ENCODE results near the gene GPN3. TPM values are rescaled to one million over a fixed set of nuclear protein-coding genes. Genes with fewer than 3 reads are reported as not detected.

Gene GPN3
- total and polyA plus RNA-seq, 7 donors = 25.7 to 41.7 (median 29.4) TPM

DNA sequence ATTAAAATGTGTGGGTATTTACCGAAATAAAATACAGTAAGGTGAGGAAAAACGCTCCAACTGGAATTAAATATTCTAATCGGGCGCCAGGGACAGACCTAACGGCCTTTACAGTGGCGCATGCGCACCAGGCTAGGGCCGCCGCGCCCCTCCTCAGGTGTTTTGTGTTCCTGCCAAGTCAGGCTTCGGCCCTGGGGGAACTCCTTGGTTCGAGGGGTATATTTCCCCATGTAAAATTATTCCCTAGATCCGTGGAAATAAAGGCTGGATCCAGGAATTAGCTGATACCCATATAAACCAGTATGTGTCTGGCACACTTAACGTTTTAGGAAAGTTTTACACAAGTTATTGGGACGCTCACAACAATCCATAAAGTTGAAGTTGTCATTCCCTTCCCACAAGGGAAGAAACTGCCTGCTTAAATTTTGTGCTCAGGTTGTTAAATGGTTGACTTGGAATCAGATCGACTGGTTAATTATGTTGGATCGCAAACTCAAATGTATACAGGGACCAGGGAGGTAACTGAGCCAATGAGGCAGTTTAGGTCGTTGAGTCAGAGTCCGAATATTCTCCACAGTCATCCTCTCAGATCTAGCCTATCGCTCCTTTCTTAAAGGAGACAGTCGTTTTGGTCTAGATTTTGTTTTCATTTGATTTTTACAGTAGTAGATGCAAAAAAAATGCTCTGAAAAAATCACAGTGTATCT, 63.9 kb downstream of the GPN3 start:
- no peak for TF ChIP-seq CTCF (IDR thresholded peaks at IDR 0.05)
- 16 to 18% (median 17%) methylated on average over 21 of the region's 21 CpGs for WGBS, 3 donors
- ATAC-seq = peak; percentile 75 to 85 (median 83)
- Histone ChIP-seq H3K4me1 (peaks cover 6% of the 10 kb centered on the region), H3K27ac (peak overlapping the region; percentile 95), H3K27me3 (ENCODE audit: insufficient read depth in 3 of 3, low read length in 2 of 3) (no peaks in the 10 kb centered on the region), H3K4me3 (peak overlapping the region; percentile 96), H3K36me3 (ENCODE audit: insufficient read depth in 1 of 2, low read depth in 1 of 2) (peaks cover 0 to 25% of the 10 kb centered on the region in 2 donors), H3K9me3 (no peaks in the 10 kb centered on the region)
- peak; percentile 66 to 85 for DNase-seq
- intact Hi-C loops (cut with DNase I) = no loop called here

DNA sequence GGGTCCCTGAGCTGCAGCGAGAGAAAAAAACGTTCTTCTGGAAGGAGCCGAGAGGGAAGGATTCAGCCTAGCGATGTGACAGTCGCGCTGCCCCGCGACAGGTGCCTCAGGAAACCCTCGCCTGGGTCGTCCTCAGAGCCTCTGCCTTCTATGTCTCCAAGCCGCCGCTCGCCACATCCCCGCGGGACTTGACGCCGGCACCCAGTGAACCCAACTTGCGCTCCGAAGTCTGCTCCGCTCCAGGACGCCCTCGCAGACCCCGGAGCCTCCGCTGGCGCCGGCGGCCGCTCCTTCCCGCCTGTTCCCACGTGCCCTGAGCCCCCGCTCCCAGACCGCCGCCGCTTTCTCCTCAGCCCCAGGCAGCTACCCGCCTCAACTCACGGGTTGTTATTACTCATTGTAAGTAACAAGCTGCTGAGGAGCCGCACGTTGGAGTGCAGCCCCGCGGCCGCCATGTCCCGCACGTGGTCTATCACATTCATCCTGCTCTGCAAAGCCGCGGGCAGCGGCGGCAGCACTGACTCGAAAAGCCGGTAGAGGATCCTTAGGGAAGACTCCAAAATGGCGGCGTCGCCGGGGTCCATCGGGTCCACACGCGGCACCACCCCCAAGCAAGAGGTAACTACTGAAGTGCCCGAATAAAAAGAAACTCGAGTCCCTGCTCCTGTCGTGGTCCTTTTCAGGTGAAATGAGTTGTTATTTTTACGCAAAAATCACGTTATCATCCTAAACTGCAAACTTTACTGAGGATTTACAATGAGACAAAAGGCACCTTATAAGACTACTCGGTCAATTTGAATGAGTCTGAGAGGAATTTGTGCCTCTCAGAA, 64.7 kb downstream of the GPN3 start, which contains the start of gene ANAPC7:
ANAPC7 (minus strand) TSS at position 563 of the 830 bp plus-strand sequence; CDS start at position 482, 81 bp downstream.
- Histone ChIP-seq H3K27me3 (ENCODE audit: insufficient read depth in 3 of 3, low read length in 2 of 3) (no peaks in the 10 kb centered on the region), H3K9me3 (no peaks in the 10 kb centered on the region), H3K4me1 (peaks cover 6% of the 10 kb centered on the region), H3K27ac (peak within 1 kb of the TSS; percentile 95), H3K36me3 (ENCODE audit: insufficient read depth in 1 of 2, low read depth in 1 of 2) (peaks cover 0 to 32% of the 10 kb centered on the region in 2 donors), H3K4me3 (peak within 1 kb of the TSS; percentile 96)
- TF ChIP-seq CTCF (IDR thresholded peaks at IDR 0.05) = peak; percentile 3
- peak; percentile 91 to 97 for DNase-seq
- 0 to 1% (median 0%) methylated on average over 58 to 62 of the region's 62 CpGs for WGBS, 3 donors
- ATAC-seq = peak; percentile 98 to 99 (median 98)
- intact Hi-C loops (cut with DNase I) = no loop called here

Other genes with a start within 250 kb of the GPN3 start
- 1,000 to 10,000 TPM; 1,152 to 2,814 (median 1,810) TPM for gene ATP2A2, start 187.0 kb downstream of the GPN3 start, total RNA-seq
- gene ATP2A2, start 187.0 kb downstream of the GPN3 start, polyA plus RNA-seq = 1,000 to 10,000 TPM in 2 of 3 donors, 100 to 1,000 TPM in 1; 691 to 1,378 (median 1,014) TPM
- gene ANAPC7, start 64.5 kb downstream of the GPN3 start, total RNA-seq = 10 to 100 TPM; 31.9 to 43.9 (median 40.2) TPM
- gene ANAPC7, start 64.5 kb downstream of the GPN3 start, polyA plus RNA-seq = 10 to 100 TPM; 20.8 to 35.1 (median 24.0) TPM
- 10 to 100 TPM; 52.7 to 71.6 (median 59.7) TPM for gene ARPC3, start 17.9 kb downstream of the GPN3 start, total RNA-seq
- 100 to 1,000 TPM; 115 to 168 (median 143) TPM for gene ARPC3, start 17.9 kb downstream of the GPN3 start, polyA plus RNA-seq
- gene FAM216A, start 588 bp upstream of the GPN3 start, total RNA-seq = 1 to 10 TPM; 2.1 to 8.3 (median 3.4) TPM
- 1 to 10 TPM; 1.7 to 4.0 (median 3.1) TPM for gene FAM216A, start 588 bp upstream of the GPN3 start, polyA plus RNA-seq
- gene VPS29, start 33.9 kb upstream of the GPN3 start, total RNA-seq = 100 to 1,000 TPM in 3 of 4 donors, 10 to 100 TPM in 1; 70.4 to 136 (median 121) TPM
- 100 to 1,000 TPM; 168 to 216 (median 188) TPM for gene VPS29, start 33.9 kb upstream of the GPN3 start, polyA plus RNA-seq
- gene RAD9B, start 34.1 kb upstream of the GPN3 start, total RNA-seq = 1 to 10 TPM; 1.1 to 4.2 (median 1.4) TPM
- 1 to 10 TPM in 2 of 3 donors, under 1 TPM in 1; 0.77 to 3.8 (median 2.6) TPM for gene RAD9B, start 34.1 kb upstream of the GPN3 start, polyA plus RNA-seq
- gene PPTC7, start 115.1 kb upstream of the GPN3 start, total RNA-seq = 100 to 1,000 TPM in 2 of 4 donors, 10 to 100 TPM in 2; 61.1 to 213 (median 86.7) TPM
- gene PPTC7, start 115.1 kb upstream of the GPN3 start, polyA plus RNA-seq = 100 to 1,000 TPM in 1 of 3 donors, 10 to 100 TPM in 2; 54.6 to 134 (median 65.4) TPM
- gene TCTN1, start 145.9 kb upstream of the GPN3 start, total RNA-seq = 10 to 100 TPM in 3 of 4 donors, 1 to 10 TPM in 1; 8.6 to 23.5 (median 12.7) TPM
- gene TCTN1, start 145.9 kb upstream of the GPN3 start, polyA plus RNA-seq = 10 to 100 TPM in 2 of 3 donors, 1 to 10 TPM in 1; 4.0 to 24.7 (median 12.1) TPM
- 1 to 10 TPM; 1.7 to 8.9 (median 4.3) TPM for gene HVCN1, start 220.9 kb upstream of the GPN3 start, total RNA-seq
- gene HVCN1, start 220.9 kb upstream of the GPN3 start, polyA plus RNA-seq = 1 to 10 TPM; 1.4 to 6.4 (median 2.8) TPM